Measurements from ENCODE around the gene FOXN3. TPM values are rescaled to one million over a fixed set of nuclear protein-coding genes. Genes with fewer than 3 reads are reported as not detected.
"Not testable (repeated sequence)": the region's sequence is repeated elsewhere in the genome, so short reads cannot be mapped to it uniquely, and the experiment has no call there.

The FOXN3 gene
- total RNA-seq, 4 donors from 2014 or later: 98.7 to 116 (median 103) TPM

DNA sequence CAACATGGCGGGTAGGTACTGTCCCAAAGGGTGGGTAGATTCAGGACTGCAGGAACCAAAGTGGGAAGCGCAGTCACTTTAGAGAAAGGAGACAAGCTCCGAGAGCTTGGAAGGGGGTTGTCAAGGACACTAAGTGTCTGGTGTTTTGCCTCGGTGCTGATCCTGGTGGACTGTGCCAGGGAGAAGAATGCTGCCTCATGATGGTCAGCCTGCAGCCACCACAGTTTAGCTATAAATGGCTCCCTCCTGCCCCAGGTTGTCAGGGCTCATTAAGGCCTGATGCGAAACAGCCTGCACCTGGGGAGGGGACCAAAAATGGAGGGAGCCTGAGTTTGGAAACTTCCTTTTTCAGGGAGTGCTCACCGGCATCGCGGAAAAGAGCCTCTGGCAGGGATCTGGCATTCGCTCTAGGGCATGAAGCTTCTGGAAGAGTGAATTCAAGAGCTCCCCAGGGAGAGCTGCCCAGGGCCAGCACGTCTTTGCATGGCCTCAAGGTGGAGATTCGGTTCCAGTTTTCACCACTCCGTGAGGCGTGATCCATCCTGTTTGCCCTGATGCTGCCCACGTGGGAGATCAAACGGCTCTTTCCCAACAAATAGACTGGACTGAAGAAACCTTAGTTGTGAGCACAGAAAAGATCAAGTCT is 164.0 kb downstream of the FOXN3 start:
- H3K36me3 ChIP-seq: peaks cover 0 to 18% (median 0%) of the 10 kb centered on the region in 3 donors
- TF ChIP-seq, protein P1, sequence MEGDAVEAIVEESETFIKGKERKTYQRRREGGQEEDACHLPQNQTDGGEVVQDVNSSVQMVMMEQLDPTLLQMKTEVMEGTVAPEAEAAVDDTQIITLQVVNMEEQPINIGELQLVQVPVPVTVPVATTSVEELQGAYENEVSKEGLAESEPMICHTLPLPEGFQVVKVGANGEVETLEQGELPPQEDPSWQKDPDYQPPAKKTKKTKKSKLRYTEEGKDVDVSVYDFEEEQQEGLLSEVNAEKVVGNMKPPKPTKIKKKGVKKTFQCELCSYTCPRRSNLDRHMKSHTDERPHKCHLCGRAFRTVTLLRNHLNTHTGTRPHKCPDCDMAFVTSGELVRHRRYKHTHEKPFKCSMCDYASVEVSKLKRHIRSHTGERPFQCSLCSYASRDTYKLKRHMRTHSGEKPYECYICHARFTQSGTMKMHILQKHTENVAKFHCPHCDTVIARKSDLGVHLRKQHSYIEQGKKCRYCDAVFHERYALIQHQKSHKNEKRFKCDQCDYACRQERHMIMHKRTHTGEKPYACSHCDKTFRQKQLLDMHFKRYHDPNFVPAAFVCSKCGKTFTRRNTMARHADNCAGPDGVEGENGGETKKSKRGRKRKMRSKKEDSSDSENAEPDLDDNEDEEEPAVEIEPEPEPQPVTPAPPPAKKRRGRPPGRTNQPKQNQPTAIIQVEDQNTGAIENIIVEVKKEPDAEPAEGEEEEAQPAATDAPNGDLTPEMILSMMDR (IDR thresholded peaks at IDR 0.05): no peak
- TF ChIP-seq EP300 (IDR thresholded peaks at IDR 0.05): no peak
- TF ChIP-seq POLR2A (IDR thresholded peaks at IDR 0.05): no peak
- no peak overlapping the region for H3K4me3 ChIP-seq
- DNase-seq (ENCODE audit: low spot score in 2 of 2): no peak
- peaks cover 0 to 18% (median 0%) of the 10 kb centered on the region in 4 donors for H3K4me1 ChIP-seq
- H3K27ac ChIP-seq: no peak overlapping the region
- H3K27me3 ChIP-seq: no peaks in the 10 kb centered on the region
- H3K9me3 ChIP-seq: no peaks in the 10 kb centered on the region
- WGBS, 2 donors: 75 to 79% methylated on average over 15 of the region's 15 CpGs

DNA sequence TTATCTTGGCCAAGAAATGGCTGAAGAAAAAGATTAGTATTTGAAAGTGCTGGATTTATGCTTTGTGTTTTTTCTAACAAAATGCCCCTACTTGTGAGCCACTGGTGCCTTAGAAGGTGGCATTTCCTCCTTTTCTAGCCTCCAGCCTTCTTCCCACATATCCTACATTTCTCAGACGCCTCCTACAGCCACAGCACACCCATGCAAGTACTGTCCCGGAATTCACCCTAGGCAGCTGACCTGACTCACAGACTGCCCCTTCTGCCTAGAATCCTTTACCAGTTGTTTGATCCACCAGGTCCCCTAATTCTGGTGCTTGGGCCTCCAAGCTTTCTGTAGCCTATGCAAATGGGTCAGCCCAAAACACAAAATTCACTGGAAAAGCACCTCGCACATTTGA is 166.0 kb downstream of the FOXN3 start:
- no peaks in the 10 kb centered on the region for H3K27me3 ChIP-seq
- no peak overlapping the region for H3K4me3 ChIP-seq
- DNase-seq (ENCODE audit: low spot score in 2 of 2): no peak
- peaks cover 0 to 11% (median 0%) of the 10 kb centered on the region in 3 donors for H3K36me3 ChIP-seq
- H3K9me3 ChIP-seq: no peaks in the 10 kb centered on the region
- peaks cover 0 to 18% (median 0%) of the 10 kb centered on the region in 4 donors for H3K4me1 ChIP-seq
- 83 to 92% methylated on average over 3 of the region's 3 CpGs for WGBS, 2 donors
- no peak overlapping the region for H3K27ac ChIP-seq
- TF ChIP-seq POLR2A (IDR thresholded peaks at IDR 0.05): no peak
- TF ChIP-seq, protein P1 (IDR thresholded peaks at IDR 0.05): no peak

DNA sequence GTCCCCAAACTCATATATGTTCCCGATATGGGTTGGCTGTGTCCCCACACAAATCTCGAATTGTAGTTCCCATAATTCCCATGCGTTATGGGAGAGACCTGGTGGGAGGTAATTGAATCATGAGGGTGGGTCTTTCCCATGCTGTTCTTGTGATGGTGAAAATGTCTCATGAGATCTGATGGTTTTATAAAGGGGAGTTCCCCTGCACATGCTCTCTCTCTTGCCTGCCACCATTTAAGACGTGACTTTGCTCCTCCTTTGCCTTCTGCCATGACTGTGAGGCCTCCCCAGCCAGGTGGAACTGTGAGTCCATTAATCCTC is 166.4 kb downstream of the FOXN3 start:
- not testable (repeated sequence) for DNase-seq (ENCODE audit: low spot score in 2 of 2); H3K27ac ChIP-seq; H3K27me3 ChIP-seq; H3K9me3 ChIP-seq; H3K4me3 ChIP-seq
- 93 to 97% methylated on average over 4 of the region's 4 CpGs for WGBS, 2 donors
- Histone ChIP-seq H3K4me1 (peaks cover 0 to 18% (median 0%) of the 10 kb centered on the region in 4 donors), H3K36me3 (peaks cover 0 to 11% (median 0%) of the 10 kb centered on the region in 3 donors)

DNA sequence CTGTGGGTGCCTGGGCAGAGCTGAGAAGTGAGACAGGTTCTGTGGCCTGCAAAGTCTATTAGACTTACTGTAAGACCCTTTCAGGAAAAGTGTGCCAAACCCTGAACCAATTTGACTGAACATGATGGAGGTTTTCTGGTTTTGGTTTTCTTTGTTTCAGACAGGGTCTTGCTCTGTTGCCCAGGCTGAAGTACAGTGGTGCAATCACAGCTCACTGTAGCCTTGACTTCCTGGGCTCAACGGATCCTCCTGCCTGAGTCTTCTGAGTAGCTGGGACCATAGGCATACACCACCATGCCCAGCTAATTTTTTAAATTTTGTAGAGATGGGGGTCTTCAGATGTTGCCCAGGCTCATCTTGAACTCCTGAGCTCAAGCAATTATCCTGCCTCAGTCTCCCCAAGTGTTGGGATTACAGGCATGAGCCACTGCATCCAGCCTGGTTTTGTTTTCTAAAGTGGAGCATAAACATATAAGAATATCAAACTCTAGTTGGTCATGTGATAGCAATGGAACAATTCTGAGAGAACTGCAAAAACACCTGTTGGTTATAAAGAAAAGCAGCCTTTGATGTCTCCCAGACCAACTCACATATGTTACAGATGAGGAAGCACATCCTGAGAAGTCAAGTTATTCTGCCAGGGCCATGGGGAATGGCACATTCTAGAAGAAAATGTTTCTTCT is 166.9 kb downstream of the FOXN3 start:
- TF ChIP-seq, protein P1 (IDR thresholded peaks at IDR 0.05): no peak
- TF ChIP-seq EP300 (IDR thresholded peaks at IDR 0.05) (no peak), POLR2A (IDR thresholded peaks at IDR 0.05) (no peak)
- H3K27me3 ChIP-seq: no peaks in the 10 kb centered on the region
- H3K4me3 ChIP-seq: no peak overlapping the region
- DNase-seq (ENCODE audit: low spot score in 2 of 2): no peak
- H3K27ac ChIP-seq: no peak overlapping the region
- no peaks in the 10 kb centered on the region for H3K9me3 ChIP-seq
- H3K4me1 ChIP-seq: peaks cover 0 to 18% (median 0%) of the 10 kb centered on the region in 4 donors
- WGBS, 2 donors: 94 to 100% methylated on average over 1 of the region's 1 CpG
- peaks cover 0 to 11% (median 0%) of the 10 kb centered on the region in 3 donors for H3K36me3 ChIP-seq

DNA sequence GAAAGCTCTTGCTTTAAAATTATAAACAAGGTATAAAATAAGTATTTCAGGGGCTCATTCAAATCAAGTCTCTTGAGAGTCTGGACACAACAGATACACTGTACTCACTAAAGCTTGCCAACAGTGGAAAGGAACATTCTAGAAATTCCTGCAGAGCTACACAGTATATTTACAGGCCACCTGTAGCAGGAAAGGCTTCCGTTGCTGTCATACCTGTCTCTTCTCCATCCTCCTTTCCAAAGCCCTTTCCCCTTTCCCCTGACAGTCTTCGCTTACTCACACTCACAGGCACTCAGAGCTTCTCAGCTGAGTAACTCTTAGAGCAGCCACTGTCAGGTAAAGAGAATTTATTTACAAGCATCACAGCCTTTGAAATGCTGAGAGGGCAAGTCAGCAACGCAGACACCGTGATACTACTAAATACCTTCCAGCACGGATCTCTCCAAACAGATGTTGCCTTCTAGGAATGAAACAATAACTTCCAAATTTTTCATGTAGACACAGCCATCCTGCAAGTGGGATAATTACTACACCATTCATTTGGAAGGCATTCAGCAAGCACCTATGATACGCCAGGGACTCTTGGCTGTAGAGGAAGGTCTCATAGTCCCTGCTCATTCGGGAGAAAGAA is 167.9 kb downstream of the FOXN3 start:
- Histone ChIP-seq H3K9me3 (no peaks in the 10 kb centered on the region), H3K27me3 (no peaks in the 10 kb centered on the region), H3K27ac (no peak overlapping the region), H3K4me1 (peaks cover 0 to 18% (median 0%) of the 10 kb centered on the region in 4 donors), H3K36me3 (peaks cover 0 to 2% (median 0%) of the 10 kb centered on the region in 3 donors), H3K4me3 (no peak overlapping the region)
- WGBS, 2 donors: 76 to 77% methylated on average over 7 of the region's 7 CpGs
- TF ChIP-seq, protein P1 (IDR thresholded peaks at IDR 0.05): no peak
- TF ChIP-seq EP300 (IDR thresholded peaks at IDR 0.05) (no peak), POLR2A (IDR thresholded peaks at IDR 0.05) (no peak)
- DNase-seq (ENCODE audit: low spot score in 2 of 2): no peak
